ENCODE measurements around the gene GP5.

Gene GP5

DNA sequence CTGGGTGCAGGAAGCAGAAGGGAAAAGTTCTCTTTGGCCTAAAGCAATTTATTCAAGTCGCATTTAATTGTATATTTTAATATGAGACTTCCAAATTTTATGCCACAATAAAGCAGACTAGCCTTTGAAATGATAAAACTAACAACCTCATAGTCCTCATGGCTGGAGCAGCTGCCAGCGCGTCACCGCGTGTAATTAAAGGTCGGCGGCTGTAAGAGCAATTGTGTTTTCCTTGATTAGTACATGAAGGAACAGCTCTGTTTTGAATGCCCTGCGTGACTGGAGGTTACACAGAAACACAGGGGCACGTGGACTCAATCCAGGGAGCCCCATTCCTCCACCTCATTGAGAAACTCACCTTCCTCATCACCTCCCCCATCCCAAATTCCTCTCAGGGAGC is 19.4 kb downstream of the GP5 start:
- TF ChIP-seq, protein P1, sequence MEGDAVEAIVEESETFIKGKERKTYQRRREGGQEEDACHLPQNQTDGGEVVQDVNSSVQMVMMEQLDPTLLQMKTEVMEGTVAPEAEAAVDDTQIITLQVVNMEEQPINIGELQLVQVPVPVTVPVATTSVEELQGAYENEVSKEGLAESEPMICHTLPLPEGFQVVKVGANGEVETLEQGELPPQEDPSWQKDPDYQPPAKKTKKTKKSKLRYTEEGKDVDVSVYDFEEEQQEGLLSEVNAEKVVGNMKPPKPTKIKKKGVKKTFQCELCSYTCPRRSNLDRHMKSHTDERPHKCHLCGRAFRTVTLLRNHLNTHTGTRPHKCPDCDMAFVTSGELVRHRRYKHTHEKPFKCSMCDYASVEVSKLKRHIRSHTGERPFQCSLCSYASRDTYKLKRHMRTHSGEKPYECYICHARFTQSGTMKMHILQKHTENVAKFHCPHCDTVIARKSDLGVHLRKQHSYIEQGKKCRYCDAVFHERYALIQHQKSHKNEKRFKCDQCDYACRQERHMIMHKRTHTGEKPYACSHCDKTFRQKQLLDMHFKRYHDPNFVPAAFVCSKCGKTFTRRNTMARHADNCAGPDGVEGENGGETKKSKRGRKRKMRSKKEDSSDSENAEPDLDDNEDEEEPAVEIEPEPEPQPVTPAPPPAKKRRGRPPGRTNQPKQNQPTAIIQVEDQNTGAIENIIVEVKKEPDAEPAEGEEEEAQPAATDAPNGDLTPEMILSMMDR (conservative IDR thresholded peaks at IDR 0.05; ENCODE audit: low read depth, low read length), result no peak
- DNase-seq (ENCODE audit: low read depth), result no peak
- no peak overlapping the region for H3K4me3 ChIP-seq (ENCODE audit: low read depth, low read length)

DNA sequence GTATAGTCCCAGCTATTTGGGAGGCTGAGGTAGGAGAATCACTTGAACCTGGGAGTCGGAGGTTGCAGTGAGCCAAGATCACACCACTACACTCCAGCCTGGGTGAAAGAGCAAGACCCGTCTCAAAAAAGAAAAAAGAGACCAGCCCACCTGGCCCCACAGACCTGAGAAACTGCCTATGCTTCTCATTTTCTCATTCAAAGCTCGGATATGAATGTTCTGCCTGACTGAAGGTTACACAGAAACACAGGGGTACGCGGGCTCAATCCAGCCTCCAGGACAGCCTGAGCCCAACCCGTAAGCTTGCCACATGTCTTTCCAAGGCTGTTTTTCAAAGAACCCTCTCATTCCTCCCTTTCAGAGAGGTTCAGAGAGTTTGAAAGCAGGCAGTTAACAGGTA is 19.8 kb downstream of the GP5 start:
- no peak overlapping the region for H3K4me3 ChIP-seq (ENCODE audit: low read depth, low read length)
- TF ChIP-seq, protein P1 (conservative IDR thresholded peaks at IDR 0.05; ENCODE audit: low read depth, low read length), result no peak
- DNase-seq (ENCODE audit: low read depth), result no peak

DNA sequence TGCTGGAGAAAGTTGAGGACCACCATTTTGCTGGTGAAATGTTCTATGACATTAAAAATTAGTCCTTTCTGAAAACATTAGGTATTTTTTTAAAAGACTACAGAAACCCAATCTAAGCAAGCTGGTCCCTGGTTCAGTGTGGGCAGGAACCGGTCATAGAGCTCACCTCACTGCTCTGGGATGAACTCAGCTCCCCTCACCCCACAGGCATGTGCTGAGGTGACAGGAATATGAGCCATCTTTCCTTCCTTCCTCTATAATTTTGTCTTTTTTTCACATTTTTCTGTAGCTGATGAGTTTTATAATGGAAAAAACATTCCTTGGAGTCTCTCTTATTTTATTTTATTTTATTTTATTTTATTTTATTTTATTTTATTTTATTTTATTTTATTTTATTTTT is 21.4 kb downstream of the GP5 start:
- H3K4me3 ChIP-seq (ENCODE audit: low read depth, low read length), result no peak overlapping the region
- TF ChIP-seq, protein P1 (conservative IDR thresholded peaks at IDR 0.05; ENCODE audit: low read depth, low read length), result no peak
- DNase-seq (ENCODE audit: low read depth), result no peak

DNA sequence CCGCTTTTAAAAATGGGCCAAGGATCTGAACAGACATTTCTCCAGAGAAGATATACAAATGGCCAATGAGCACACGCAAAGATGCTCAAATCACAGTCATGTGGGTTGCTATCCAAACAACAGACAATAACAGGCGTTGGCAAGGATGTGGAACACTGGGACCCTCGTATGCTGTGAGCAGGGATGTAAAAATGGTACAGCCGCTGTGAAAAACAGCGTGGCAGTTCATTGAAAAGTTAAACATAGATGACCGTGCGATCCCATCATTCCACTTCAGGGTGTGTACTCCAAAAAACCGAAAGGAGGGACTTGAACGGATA is 22.9 kb downstream of the GP5 start:
- TF ChIP-seq, protein P1 (conservative IDR thresholded peaks at IDR 0.05; ENCODE audit: low read depth, low read length), result no peak
- no peak overlapping the region for H3K4me3 ChIP-seq (ENCODE audit: low read depth, low read length)
- no peak for DNase-seq (ENCODE audit: low read depth)

DNA sequence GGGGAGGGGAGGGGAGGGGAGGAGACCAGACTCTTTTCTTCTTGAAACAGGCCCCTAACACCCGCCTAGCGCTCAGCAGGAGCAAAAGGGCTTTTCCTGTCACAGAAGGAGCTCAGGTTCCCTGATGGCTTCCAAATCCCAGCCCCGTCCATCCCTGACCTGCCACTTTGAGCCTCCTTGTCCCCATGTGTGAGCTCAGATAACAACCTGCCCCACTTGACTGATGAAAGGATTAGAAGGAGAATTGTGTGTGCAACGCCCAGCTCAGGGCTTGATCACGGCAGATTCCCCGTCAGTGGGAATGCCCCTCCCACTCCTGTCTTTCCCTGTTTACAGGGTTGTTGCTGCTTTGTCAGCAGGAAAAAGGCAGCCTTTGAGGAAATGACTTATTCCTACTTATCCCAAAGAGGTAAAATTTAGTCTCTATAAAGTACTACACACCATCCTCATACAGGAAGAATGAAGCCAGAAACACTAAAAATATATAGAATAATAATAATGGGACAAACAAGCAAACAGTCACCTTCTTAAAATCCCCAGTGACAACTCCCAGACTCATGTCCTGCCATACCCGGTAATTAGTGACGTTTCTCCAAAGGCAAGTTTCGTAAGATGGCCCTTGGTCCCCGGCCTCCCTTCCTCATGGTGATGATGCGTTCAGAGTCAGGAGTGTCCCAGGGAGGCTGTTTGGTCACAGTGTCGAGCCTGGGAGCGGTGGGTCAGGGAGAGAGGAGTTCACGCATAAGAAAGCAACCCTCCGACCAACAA is 23.4 kb downstream of the GP5 start:
- TF ChIP-seq, protein P1 (conservative IDR thresholded peaks at IDR 0.05; ENCODE audit: low read depth, low read length), result no peak
- no peak overlapping the region for H3K4me3 ChIP-seq (ENCODE audit: low read depth, low read length)
- no peak for DNase-seq (ENCODE audit: low read depth)

DNA sequence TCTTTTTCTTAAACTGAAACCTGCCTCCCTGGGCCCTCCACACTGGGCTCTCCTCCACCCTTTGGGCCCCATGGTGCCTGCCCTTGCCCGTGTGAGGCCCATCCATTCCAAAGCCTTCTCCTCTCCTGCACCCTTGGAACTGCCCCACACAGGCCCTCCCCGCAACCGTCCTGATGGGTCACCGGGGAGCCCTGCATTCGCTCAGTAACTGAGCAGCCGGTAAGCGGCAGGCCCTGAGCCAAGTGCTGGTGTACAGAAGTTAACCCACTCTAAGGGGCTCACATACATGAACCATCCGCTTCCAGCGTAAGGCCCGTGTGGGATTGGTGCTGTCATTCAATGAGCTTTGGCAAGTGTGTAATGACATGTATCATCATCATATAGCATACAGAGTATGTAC is 24.1 kb downstream of the GP5 start:
- DNase-seq (ENCODE audit: low read depth), result no peak
- TF ChIP-seq, protein P1 (conservative IDR thresholded peaks at IDR 0.05; ENCODE audit: low read depth, low read length), result no peak
- no peak overlapping the region for H3K4me3 ChIP-seq (ENCODE audit: low read depth, low read length)

DNA sequence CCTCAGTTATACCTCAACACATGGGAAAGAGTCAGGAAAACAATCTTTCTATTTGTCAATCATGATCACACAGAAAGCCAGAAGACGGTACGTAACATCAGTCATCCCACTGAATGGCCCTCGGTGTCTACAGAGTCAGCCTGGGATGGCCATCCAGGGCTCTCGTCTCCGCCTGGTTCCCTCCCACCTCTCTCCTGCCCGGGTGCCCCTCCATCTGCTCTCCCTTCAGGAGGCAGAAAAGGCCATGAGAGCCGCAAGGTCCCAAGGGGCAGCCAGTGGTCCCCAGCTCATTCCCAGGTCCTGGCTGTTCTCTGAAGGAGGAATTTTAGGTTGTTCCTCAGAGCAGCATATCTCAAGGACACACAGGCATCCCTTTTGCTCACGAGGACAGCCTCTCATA is 25.2 kb downstream of the GP5 start:
- no peak for DNase-seq (ENCODE audit: low read depth)
- no peak overlapping the region for H3K4me3 ChIP-seq (ENCODE audit: low read depth, low read length)
- TF ChIP-seq, protein P1 (conservative IDR thresholded peaks at IDR 0.05; ENCODE audit: low read depth, low read length), result no peak
